Ureter (tissue), 1 donor: ENCODE results near the gene CCDC146. TPM values are rescaled to one million over a fixed set of nuclear protein-coding genes. Genes with fewer than 3 reads are reported as not detected.
"Not testable (repeated sequence)": the region's sequence is repeated elsewhere in the genome, so short reads cannot be mapped to it uniquely, and the experiment has no call there.

ENCODE experiments used
- DNase-seq: peaks from one replicate; pipeline ENCODE4 v3.0.0-alpha.2; 2020; ENCODE audit warnings: low spot score
- total RNA-seq: library from RNA; stranded (reverse); gene quantifications from one replicate; pipeline ENCODE4 v1.2.4, GENCODE V29; 2023
- donor health status: DM: yes; HTN: yes; CAD: no.

The CCDC146 gene, protein sequence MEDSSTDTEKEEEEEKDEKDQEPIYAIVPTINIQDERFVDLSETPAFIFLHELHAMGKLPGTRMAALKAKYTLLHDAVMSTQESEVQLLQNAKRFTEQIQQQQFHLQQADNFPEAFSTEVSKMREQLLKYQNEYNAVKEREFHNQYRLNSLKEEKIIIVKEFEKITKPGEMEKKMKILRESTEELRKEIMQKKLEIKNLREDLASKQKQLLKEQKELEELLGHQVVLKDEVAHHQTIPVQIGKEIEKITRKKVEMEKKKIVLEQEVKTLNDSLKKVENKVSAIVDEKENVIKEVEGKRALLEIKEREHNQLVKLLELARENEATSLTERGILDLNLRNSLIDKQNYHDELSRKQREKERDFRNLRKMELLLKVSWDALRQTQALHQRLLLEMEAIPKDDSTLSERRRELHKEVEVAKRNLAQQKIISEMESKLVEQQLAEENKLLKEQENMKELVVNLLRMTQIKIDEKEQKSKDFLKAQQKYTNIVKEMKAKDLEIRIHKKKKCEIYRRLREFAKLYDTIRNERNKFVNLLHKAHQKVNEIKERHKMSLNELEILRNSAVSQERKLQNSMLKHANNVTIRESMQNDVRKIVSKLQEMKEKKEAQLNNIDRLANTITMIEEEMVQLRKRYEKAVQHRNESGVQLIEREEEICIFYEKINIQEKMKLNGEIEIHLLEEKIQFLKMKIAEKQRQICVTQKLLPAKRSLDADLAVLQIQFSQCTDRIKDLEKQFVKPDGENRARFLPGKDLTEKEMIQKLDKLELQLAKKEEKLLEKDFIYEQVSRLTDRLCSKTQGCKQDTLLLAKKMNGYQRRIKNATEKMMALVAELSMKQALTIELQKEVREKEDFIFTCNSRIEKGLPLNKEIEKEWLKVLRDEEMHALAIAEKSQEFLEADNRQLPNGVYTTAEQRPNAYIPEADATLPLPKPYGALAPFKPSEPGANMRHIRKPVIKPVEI
- total RNA-seq: 11.7 TPM

DNA sequence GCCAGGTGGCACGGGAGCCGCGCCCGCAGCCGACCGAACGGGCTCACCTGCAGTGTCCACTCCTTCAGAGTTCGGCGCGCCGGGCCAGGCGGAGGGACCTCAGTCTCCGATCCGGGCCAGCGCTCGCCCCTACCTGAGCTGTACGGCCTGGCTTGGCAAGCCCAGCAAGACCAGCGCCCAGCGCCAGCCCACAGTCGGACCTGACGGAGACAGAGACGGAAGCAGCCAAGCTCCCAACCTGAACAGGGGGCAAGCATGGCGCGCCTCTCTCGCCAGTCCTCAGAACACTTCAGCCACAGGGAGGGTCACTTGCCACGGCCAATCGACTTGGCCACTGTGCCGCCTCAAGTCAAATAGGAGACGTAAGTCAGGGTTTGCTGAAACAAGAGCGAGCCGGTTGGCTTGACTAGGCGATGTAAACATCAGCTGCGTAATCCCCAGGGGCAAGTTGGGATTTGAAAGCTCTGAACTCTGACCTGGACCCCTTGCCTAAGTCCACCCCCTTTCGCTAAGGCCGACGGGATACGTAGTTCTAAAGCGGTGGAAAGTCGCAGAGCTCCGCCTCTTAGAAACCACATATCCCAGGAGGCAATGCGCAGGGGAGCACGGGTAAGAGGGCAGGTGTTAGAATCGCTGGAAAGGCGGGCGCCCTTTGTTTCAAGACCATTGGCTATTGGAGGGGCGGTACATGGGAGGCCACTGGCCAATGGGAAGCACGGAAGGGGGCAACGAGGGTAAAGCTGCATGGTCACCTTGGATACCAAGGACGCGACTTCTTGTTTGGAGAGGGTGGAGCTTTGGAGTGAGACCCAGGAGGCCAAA, at the start of gene CCDC146:
CCDC146 (plus strand) TSS at position 756 of the 822 bp plus-strand sequence. CDS start 45,054 bp downstream, outside the sequence.
- peak; percentile 97 for DNase-seq

DNA sequence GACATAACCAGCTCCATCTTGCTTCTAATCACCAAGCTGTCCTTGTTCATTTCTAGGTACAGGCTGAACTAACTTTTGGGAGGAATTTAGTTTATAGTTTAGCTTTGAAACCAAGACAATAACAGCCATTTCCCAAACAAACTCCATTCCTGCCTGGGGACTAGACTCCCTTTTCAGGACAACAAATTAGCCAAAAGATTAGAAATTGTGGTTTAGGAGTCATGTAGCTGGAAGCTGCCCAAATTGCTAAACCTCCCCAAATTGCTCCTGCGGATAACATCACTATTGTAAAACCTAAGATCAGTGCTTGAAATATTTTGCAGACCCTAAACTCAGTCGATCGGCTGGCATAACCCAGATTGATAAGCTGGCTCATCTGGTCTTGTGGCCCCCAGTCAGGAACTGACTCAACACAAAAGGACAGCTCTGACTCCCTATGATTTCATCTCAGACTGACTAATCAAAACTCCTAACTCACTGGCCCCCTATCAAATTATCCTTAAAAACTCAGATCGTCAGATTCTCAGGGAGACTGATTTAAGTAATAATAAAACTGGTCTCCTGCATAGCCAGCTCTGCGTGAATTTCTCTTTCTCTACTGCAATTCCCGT, 47.5 kb upstream of the CCDC146 start:
- not testable (repeated sequence) for DNase-seq

DNA sequence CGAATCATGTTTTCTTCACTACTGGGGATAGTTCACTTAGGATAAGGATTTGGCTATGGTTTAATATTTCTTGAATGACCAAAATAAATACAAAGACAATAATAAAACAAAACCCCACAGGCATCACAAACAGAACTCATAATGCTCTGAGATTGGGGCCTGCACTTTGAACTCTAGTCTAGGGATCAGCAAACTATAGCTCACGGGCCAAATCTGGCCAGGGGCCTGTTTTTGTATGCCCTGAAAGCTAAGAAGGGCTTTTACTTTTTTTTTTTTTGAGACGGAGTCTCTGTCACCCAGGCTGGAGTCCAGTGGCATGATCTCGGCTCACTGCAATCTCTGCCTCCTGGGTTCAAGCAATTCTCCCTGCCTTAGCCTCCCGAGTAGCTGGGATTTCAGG, 45.4 kb upstream of the CCDC146 start:
- DNase-seq: not testable (repeated sequence)

DNA sequence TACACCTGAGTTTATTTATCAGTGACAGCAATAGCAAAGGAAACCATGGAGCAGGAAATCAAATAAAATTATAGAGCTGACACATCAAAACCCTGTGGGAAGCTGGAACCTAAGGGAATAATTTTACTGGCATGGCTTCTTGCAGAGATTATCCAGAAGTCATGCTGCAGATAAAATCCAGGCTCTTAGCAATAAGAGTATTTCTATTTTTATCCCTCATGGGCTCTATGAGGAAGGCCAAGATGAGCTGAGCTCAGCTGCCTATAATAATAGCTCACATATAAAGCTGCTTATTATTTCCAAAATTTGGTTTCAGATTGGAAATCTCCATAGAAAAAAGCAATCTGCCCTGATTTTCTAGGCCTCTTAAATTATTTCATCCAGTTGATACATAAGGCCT, 43.3 kb upstream of the CCDC146 start:
- DNase-seq: not testable (repeated sequence)

DNA sequence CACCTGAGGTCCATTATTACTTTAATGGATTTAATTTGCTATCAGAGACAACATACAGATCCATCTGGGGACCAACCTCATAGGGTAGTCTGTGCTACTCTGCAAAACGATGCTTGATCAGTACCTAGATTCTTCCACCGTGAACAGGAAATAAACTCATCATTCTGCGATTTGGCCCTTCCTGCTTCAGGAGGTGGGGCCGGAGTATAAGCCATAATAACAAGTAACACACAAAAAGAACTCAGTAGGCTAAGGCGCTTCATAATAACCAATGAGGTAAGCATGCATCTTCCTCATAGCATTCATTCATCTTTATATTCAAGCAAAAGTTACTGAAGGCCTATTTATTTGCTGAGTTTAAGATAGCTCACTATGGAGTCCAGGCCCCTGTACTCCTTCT, 42.8 kb upstream of the CCDC146 start:
- DNase-seq: not testable (repeated sequence)

DNA sequence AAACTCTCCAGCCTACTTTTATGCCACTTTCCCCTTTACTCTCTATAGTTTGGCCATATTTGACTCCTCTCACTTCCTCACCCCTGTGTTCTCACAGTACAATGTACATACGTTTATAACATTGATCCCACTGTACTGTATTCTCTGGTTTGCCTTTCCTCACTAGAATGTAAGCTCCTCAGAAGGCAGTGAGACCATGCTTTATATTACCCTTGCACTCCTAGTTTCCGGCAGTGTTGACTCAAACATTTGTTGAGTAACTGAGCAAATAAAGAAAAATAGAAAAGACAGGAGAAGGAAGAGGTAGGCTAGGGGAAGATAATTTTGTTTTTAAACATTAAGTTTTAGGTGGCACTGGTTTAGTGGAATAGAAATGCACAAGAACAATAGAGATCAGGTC, 42.2 kb upstream of the CCDC146 start:
- DNase-seq: not testable (repeated sequence)

DNA sequence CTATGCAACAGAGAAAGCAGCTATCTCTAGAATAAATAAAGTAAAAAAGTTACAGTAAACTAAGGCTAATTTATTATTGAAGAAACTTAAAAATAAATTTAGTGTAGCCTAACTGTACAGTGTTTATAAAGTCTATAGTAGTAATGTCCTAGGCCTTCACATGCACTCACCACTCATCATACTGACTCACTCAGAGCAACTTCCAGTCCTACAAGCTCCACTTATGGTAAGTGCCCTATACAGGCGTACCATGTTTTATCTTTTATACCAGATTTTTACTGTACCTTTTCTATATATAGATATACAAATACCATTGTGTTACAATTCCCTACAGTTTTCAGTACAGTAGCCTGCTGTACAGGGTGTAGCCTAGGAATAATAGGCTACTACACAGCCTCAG, 40.2 kb upstream of the CCDC146 start:
- not testable (repeated sequence) for DNase-seq

DNA sequence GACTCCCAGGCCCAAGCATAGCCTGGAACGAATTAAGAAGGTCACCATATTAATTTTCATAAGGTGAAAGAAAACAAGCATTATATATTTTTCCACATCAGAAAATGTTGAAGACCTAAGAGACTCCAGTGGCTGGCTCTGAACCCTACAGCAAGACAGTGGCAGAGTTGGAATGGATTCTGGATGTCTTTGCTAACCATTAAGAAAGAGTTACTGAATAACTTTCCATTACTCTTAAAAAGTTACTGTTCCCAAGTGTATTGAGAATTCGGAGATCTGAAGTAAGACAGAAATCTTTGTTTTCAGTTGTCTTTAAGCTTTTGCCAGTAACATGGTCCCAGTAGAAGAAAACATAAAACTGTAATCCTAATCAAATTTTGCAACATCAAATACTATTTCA, 30.1 kb upstream of the CCDC146 start:
- DNase-seq: not testable (repeated sequence)

DNA sequence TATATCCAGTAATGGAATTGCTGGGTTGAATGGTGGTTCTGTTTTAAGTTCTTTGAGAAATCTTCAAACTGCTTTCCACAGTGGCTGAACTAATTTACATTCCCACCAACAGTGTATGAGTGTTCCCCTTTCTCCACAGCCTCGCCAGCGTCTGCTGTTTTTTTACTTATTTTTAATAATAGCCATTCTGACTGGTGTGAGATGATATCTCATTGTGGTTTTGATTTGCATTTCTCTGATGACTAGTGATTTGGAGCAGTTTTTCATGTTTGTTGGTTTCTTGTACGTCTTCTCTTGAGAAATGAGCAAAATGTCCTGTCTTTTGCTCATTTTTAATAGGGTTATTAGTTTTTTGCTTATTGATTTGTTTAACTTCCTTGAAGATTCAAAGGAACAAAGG, 21.9 kb upstream of the CCDC146 start:
- DNase-seq: not testable (repeated sequence)

DNA sequence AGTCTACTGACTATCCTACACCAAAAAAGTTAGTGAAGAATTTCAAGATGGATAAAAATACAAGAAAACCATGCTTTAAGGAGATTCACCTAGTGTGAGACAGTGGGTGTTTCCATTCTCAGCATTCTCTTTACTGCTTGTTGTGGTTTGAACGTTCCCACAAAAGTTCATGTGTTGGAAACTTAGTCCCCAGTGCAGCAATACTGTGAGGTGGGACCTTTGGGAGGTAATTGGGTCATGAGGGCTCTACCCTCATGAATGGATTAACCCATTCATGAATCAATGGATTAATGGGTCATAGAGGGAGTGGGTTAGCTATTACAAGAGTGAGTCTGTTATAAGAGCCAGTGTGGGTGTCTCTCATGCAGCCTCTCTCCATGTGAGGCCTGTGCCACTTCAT, 21.2 kb upstream of the CCDC146 start:
- not testable (repeated sequence) for DNase-seq

DNA sequence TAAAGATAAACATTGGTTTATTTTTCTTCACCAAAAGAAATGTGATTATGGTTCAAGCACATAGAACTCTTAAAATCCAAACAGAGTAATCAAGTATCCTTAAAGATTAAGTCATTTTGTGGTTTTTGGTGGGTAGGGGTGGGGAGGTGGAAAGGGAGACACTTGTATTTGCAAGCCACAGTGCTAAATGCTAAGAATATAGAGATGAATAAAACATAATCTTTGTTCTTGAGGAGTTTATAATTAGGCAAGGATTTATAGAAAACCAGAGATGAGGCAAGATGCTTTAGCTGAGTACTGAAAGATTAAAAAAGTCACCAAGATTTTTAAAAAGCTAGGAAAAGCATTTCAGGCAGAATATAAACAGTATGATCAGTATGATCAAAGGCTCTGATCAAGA, 19.7 kb upstream of the CCDC146 start:
- DNase-seq: not testable (repeated sequence)

DNA sequence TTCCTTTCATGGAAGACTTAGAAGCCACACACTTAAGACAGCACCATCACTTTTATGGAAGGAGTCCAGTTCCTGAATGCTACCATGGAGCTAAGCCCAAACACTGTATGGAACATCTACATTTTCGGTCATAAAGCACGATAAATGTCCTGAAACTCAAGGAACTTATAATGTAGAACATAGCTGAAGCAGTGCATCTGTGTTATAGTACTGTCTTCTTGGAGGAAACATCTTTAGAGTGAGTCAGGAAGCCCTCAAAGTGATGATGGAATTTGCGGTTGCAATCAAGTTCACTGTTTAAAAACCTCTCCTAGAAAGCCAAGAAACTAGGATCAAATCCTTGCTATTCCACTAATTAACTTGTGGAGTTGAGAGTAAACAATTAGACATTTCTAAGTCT, 16.5 kb upstream of the CCDC146 start:
- DNase-seq: not testable (repeated sequence)

DNA sequence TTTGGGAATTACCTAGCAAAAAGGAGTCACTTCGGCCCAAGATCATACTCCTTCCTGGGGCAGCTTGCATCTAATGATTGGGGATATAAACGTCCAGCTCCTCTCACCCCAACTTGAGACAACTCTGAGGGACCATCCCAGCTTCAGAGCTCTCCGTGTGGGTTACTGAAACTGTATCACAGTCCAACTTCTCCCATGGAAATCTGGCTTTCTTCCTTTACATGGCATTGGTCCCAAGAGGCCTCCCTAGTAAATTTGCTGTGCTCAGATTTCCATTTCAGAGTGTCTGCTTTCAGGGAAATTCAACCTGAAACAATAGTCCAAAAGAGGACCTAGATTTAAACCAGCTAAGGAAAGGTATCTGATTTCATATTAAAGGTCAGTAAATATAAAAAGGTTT, 14.8 kb upstream of the CCDC146 start:
- not testable (repeated sequence) for DNase-seq

DNA sequence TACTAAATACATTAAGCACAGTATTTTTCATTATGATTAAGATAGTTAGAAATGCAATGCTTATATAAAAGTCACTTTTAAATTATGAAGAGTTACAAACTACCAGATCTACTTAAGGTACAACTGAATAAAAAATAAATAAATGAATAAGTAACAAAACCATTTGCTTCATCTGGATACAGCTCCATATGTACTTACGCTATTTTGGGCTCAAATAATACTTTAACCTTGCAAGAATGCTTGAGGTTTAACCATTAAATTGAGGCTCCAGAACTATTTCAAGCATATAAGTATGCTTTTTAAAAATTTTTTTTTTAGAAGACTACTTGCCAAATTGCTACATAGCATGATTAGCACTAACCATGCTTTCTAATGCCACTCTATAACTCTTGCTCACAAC, 14.1 kb upstream of the CCDC146 start:
- DNase-seq: not testable (repeated sequence)

DNA sequence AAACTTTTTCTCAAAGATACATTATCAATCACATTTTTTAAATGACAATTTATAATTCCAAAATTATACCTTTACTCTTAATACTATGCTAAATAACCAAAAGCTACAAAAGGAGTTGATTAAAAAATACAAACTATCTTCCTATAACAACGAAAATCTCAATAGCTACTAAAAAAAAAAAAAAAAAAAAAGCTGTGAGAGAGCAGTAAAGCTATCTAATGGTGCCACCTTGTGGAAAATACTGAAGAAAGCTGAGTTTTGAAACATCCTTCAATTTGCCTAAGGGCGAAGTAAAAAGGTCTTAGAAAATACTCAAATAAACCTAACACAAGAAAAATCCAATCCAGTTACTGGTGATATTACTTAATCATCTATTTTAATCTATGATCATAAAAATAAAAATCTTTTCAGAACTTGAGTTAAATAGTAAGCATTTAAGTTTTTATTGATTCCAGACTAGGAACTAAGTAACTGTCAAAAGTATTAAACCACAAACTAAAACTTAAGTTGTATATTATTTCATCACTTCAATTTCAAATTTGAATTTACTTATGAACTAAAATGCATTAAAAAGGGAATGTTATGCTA, 9.6 kb upstream of the CCDC146 start:
- not testable (repeated sequence) for DNase-seq

DNA sequence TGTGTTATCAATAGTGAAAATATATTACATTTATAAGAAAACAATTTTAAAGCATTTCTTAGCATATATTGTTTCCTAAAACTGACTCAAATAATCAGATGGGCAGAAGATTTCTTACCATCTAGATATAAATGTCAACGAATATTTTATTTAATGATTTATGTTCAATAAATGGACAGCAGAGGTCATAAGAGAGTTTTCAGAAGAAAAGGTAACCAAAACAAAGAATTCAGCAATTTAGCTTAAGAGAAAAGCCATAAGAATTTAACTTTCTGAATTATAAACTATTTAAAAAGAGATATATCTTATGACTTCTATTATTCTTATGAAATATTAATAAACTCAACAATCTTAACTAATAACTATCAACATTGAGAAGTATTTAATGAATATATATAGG, 3.1 kb downstream of the CCDC146 start:
- DNase-seq: not testable (repeated sequence)

DNA sequence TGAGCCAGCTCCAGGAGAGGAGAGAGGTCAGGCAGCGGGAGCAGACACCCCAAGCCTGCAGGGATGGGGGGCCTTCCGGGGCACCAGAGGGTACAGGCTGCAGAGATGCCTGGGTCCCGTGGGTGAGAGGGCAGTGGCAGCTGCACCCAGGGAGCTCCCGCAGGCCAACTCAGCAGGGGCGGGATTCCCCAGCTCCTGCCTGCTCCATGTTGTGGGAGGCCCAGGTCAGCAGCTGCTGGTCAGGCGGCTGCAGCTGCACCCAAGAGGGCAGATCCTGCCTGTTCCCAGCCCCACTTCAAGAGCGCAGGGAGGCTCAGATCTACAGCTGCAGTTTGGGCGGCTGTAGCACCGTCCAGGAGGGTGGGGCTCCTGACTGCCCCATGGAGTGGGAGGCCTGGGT, 4.6 kb downstream of the CCDC146 start:
- not testable (repeated sequence) for DNase-seq

DNA sequence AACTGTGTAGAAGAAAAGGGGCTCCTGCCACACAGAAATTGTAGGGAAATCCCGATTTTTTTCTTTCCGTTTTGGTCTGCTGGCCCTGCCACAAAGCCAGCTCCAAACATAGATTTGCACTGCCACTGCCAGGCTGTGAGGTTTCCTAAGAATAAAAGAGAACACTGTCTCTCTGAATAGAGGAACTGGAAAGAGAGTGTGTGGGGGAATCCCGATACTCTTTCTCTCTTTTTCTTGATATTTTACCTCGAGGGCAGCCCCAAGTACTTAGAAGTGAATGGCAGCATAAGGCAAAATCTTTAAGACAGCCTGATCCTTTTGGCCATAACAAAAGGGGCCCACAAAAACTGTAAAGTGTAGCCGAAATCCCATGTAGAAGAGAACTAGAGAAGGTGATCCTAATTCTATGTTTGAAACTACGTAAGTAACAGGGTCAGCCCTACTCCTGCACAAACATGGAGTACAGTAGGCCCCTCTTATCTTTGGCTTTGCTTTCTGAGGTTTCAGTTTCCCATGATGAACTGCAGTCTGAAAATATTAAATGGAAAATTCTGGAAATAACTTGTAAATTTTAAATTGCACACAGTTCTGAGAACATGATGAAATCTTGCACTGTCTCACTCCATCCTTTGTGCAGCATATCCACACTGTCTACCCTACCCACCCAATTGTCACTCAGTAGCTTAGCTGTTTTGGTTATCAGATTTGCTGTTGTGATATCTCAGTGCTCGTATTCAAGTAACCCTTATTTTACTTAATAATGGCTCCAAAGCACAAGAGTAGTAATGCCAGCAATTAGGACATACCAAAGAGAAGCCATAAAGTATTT, 6.4 kb downstream of the CCDC146 start:
- DNase-seq: not testable (repeated sequence)

DNA sequence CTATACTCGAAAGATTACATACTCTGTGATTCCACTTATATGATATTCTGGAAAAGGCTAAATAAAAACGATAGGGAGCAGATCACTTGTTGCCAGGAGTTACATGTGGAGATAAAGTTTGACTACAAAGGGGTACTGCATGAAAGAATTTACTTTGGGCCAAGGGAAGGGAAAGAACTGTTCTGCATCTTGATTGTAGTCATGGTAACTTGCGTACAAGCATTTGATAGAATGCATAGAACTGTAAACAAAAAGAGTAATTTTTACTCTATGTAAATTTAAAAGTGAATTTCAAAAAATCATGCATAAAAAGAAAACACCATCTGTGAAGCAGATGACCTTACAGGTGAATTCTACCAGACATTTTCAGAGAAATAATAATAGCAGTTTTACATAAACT, 9.4 kb downstream of the CCDC146 start:
- not testable (repeated sequence) for DNase-seq

DNA sequence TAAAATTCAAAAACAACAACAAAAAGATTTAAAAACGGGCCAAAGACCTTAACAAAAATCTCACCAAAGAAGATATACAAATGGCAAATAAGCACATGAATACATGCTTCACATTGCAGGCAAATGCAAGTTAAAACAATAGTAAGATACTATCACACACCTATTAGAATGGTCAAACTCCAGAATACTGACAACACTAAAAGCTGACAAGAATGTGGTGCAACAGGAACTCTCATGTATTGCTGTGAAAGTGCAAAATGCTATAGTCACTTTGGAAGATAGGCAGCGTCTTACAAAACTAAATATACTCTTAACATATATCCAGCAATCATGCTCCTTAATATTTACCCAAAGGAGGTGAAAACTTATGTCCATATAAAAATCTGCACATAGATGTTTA, 16.3 kb downstream of the CCDC146 start:
- not testable (repeated sequence) for DNase-seq
